ENCODE measurements around the gene CIBAR2.

CIBAR2 gene

GRCh38 chr16:85088570-85089199, 23.6 kb downstream of the CIBAR2 start:
- TF ChIP-seq FOXP2 (optimal IDR thresholded peaks at IDR 0.05; ENCODE audit: borderline replicate concordance, extremely low read depth, extremely low read length, insufficient read depth): no peak
- TF ChIP-seq POLR2AphosphoS5 (IDR thresholded peaks at IDR 0.05; ENCODE audit: low read depth, low read length): no peak
- TF ChIP-seq TAF1 (IDR thresholded peaks at IDR 0.05; ENCODE audit: borderline replicate concordance, insufficient read depth, low read length): no peak
- TF ChIP-seq REST (IDR thresholded peaks at IDR 0.05; ENCODE audit: insufficient read depth in 1 of 2, low read depth in 2 of 2, low read length in 2 of 2): no peak
- TF ChIP-seq SIN3A (IDR thresholded peaks at IDR 0.05; ENCODE audit: borderline replicate concordance, insufficient read depth, low read length): no peak

GRCh38 chr16:85087899-85088569, 24.2 kb downstream of the CIBAR2 start:
- TF ChIP-seq REST (IDR thresholded peaks at IDR 0.05; ENCODE audit: insufficient read depth in 1 of 2, low read depth in 2 of 2, low read length in 2 of 2) (no peak), TAF1 (IDR thresholded peaks at IDR 0.05; ENCODE audit: borderline replicate concordance, insufficient read depth, low read length) (no peak), SIN3A (IDR thresholded peaks at IDR 0.05; ENCODE audit: borderline replicate concordance, insufficient read depth, low read length) (no peak)

GRCh38 chr16:85086347-85087291, 25.7 kb downstream of the CIBAR2 start:
- TF ChIP-seq POLR2AphosphoS5 (IDR thresholded peaks at IDR 0.05; ENCODE audit: low read depth, low read length) (no peak), SIN3A (IDR thresholded peaks at IDR 0.05; ENCODE audit: borderline replicate concordance, insufficient read depth, low read length) (no peak), FOXP2 (optimal IDR thresholded peaks at IDR 0.05; ENCODE audit: borderline replicate concordance, extremely low read depth, extremely low read length, insufficient read depth) (peak; percentile 15)

DNA sequence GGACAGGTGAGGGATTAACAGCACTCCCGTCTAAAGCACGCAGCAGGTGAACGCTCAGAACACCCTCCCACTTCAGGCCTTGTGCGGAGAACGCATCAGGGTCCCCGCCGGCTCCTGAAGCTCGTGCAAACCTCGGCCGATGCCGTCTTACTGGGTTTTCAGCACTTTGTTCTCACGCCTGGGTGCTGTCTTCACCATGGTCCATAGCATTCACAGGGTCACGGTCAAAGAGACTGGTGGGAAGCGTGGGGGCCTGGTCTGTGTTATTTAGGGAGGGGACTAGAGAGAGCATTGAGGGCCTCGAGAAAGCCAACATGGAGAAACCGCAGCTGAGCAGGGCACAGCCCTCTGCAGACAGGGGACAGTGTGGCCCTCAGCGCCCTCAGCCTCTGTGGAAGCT, 26.6 kb downstream of the CIBAR2 start:
- TF ChIP-seq FOXP2 (optimal IDR thresholded peaks at IDR 0.05; ENCODE audit: borderline replicate concordance, extremely low read depth, extremely low read length, insufficient read depth) (no peak), SIN3A (IDR thresholded peaks at IDR 0.05; ENCODE audit: borderline replicate concordance, insufficient read depth, low read length) (no peak), REST (IDR thresholded peaks at IDR 0.05; ENCODE audit: insufficient read depth in 1 of 2, low read depth in 2 of 2, low read length in 2 of 2) (no peak), POLR2AphosphoS5 (IDR thresholded peaks at IDR 0.05; ENCODE audit: low read depth, low read length) (no peak), TAF1 (IDR thresholded peaks at IDR 0.05; ENCODE audit: borderline replicate concordance, insufficient read depth, low read length) (no peak)

- TF ChIP-seq FOXP2 (optimal IDR thresholded peaks at IDR 0.05; ENCODE audit: borderline replicate concordance, extremely low read depth, extremely low read length, insufficient read depth): no peak
- TF ChIP-seq TAF1 (IDR thresholded peaks at IDR 0.05; ENCODE audit: borderline replicate concordance, insufficient read depth, low read length): no peak
- no peak for TF ChIP-seq POLR2AphosphoS5 (IDR thresholded peaks at IDR 0.05; ENCODE audit: low read depth, low read length)
- no peak for TF ChIP-seq SIN3A (IDR thresholded peaks at IDR 0.05; ENCODE audit: borderline replicate concordance, insufficient read depth, low read length)
- no peak for TF ChIP-seq REST (IDR thresholded peaks at IDR 0.05; ENCODE audit: insufficient read depth in 1 of 2, low read depth in 2 of 2, low read length in 2 of 2)
These were observed 27.3 kb downstream of the CIBAR2 start for GRCh38 chr16:85084841-85085510.
